Liver (tissue), 9 donors: ENCODE measurements around the gene GLIS1. TPM values are rescaled to one million over a fixed set of nuclear protein-coding genes. Genes with fewer than 3 reads are reported as not detected.

Experiments used
- DNase-seq: peaks from one replicate; pipeline ENCODE4 v3.0.0-alpha.2; 2017; ENCODE audit warnings: low spot score
- H3K27ac ChIP-seq, 2 donors: one replicate each; pipeline ENCODE4 v1.7.0; 2013; ENCODE audit warnings: inconsistent platforms in 2 of 2, low read length in 2 of 2, control low read depth in 1 of 2, low read depth in 1 of 2, mild to moderate bottlenecking in 1 of 2
- H3K27me3 ChIP-seq, 4 donors: one replicate each; pipeline versions ENCODE4 v1.6.1 to v1.7.0; 2013; ENCODE audit warnings: low read length in 3 of 4, inconsistent platforms in 1 of 4, mild to moderate bottlenecking in 1 of 4, moderate library complexity in 1 of 4; ENCODE audit not compliant: control insufficient read depth in 4 of 4, insufficient read depth in 4 of 4
- H3K36me3 ChIP-seq, 4 donors: one replicate each; pipeline versions ENCODE4 v1.6.1 to v1.7.0; 2013; ENCODE audit warnings: low read length in 3 of 4, mild to moderate bottlenecking in 3 of 4, low read depth in 1 of 4, moderate library complexity in 1 of 4; ENCODE audit not compliant: control insufficient read depth in 4 of 4, insufficient read depth in 3 of 4
- H3K4me1 ChIP-seq, 4 donors: one replicate each; pipeline versions ENCODE4 v1.6.1 to v1.7.0; 2013; ENCODE audit warnings: low read length in 3 of 4, mild to moderate bottlenecking in 3 of 4, moderate library complexity in 1 of 4; ENCODE audit not compliant: control insufficient read depth in 4 of 4, insufficient read depth in 4 of 4
- H3K4me3 ChIP-seq, 3 donors: one replicate each; pipeline versions ENCODE4 v1.6.1 to v1.7.0; 2013; ENCODE audit warnings: low read length in 3 of 3, control low read depth in 1 of 3, low read depth in 1 of 3, mild to moderate bottlenecking in 1 of 3
- H3K9ac ChIP-seq, 2 donors: one replicate each; pipeline ENCODE4 v1.7.0; 2013; ENCODE audit warnings: low read length in 2 of 2, mild to moderate bottlenecking in 2 of 2, moderate library complexity in 2 of 2, control low read depth in 1 of 2, low read depth in 1 of 2
- H3K9me3 ChIP-seq, 4 donors: one replicate each; pipeline versions ENCODE4 v1.6.1 to v1.7.0; 2013; ENCODE audit warnings: low read length in 3 of 4; ENCODE audit not compliant: control insufficient read depth in 4 of 4
- ATF3 ChIP-seq: IDR thresholded peaks from 2 replicates; pipeline ENCODE4 v1.6.1; 2016; ENCODE audit warnings: antibody characterized with exemption
- CTCF ChIP-seq: fragments of 150-350 bp; IDR thresholded peaks from 2 replicates; pipeline ENCODE4 v1.5.1; 2017; ENCODE audit warnings: improper control_type of control experiment, low read depth, low read length; ENCODE audit not compliant: missing input control
- EGR1 ChIP-seq, 2 donors: IDR thresholded peaks; 2 replicates each; pipeline ENCODE4 v1.6.1; 2016 to 2018; ENCODE audit warnings: antibody characterized with exemption in 2 of 2, low read depth in 2 of 2
- FOXA2 ChIP-seq: IDR thresholded peaks from 2 replicates; pipeline ENCODE4 v1.6.1; 2016; ENCODE audit warnings: antibody characterized with exemption
- GABPA ChIP-seq, 2 donors: IDR thresholded peaks in 1 of 2; conservative IDR thresholded peaks in 1 of 2; 2 replicates each; pipeline ENCODE4 v1.6.1; 2016; ENCODE audit warnings: antibody characterized with exemption in 2 of 2, mild to moderate bottlenecking in 1 of 2, moderate library complexity in 1 of 2
- HNF4A ChIP-seq, 2 donors: conservative IDR thresholded peaks; 2 replicates each; pipeline ENCODE4 v1.6.1; 2016; ENCODE audit warnings: antibody characterized with exemption in 2 of 2, mild to moderate bottlenecking in 2 of 2
- JUND ChIP-seq, 2 donors: IDR thresholded peaks; 2 replicates each; pipeline ENCODE4 v1.6.1; 2016; ENCODE audit warnings: antibody characterized with exemption in 2 of 2
- MAX ChIP-seq: IDR thresholded peaks from 2 replicates; pipeline ENCODE4 v1.6.1; 2016; ENCODE audit warnings: antibody characterized with exemption
- NR2F2 ChIP-seq: IDR thresholded peaks from 2 replicates; pipeline ENCODE4 v1.6.1; 2016; ENCODE audit warnings: antibody characterized with exemption
- RAD21 ChIP-seq, 2 donors: IDR thresholded peaks; 2 replicates each; pipeline ENCODE4 v1.6.1; 2016; ENCODE audit warnings: antibody characterized with exemption in 2 of 2, mild to moderate bottlenecking in 2 of 2
- RXRA ChIP-seq, 2 donors: IDR thresholded peaks; 2 replicates each; pipeline ENCODE4 v1.6.1; 2017 to 2018; ENCODE audit warnings: antibody characterized with exemption in 2 of 2, mild to moderate bottlenecking in 1 of 2
- SP1 ChIP-seq: IDR thresholded peaks from 2 replicates; pipeline ENCODE4 v1.6.1; 2018; ENCODE audit warnings: antibody characterized with exemption, mild to moderate bottlenecking
- TAF1 ChIP-seq: conservative IDR thresholded peaks from 2 replicates; pipeline ENCODE4 v1.6.1; 2016; ENCODE audit warnings: antibody characterized with exemption, mild to moderate bottlenecking
- YY1 ChIP-seq: IDR thresholded peaks from 2 replicates; pipeline ENCODE4 v1.6.1; 2016; ENCODE audit warnings: antibody characterized with exemption, mild to moderate bottlenecking
- ZBTB33 ChIP-seq: IDR thresholded peaks from 2 replicates; pipeline ENCODE4 v1.6.1; 2016; ENCODE audit warnings: antibody characterized with exemption
- WGBS: extraction: QIAGEN DNeasy Blood & Tissue Kit; methylation state at CpG from one replicate; pipeline ENCODE4 v1.1.7; 2013; 5-methylcytosine and 5-hydroxymethylcytosine counted together
- polyA plus RNA-seq, 2 donors: library from polyadenylated mRNA; stranded (reverse) in 1 of 2; unstranded in 1 of 2; fragments of 200-250 nt in 1 of 2; fragments of >200 nt in 1 of 2; fragmentation: Nextera tagmentation in 1 of 2; extraction: Ambion mirVana in 1 of 2; gene quantifications; one replicate each; pipeline versions ENCODE4 v1.2.1 to v1.2.3, GENCODE V29; 2013 to 2015
- total RNA-seq, 2 donors: library from RNA; depleted of rRNA; stranded (reverse); fragments of >200 nt; gene quantifications; one replicate each; pipeline ENCODE4 v1.2.3, GENCODE V29; 2014
- donor health status: healthy.
- donor health status: healthy.
- donor health status: healthy.
- donor health status: healthy.
- donor health status: healthy.

Gene GLIS1
- total and polyA plus RNA-seq, 4 donors, result under 0.01 to 0.05 TPM; not detected in 2

GRCh38 chr1:53567851-53568250, 171.1 kb downstream of the GLIS1 start:
- WGBS, result 92% methylated on average over 3 of the region's 3 CpGs
- H3K27me3 ChIP-seq, result no peaks in the 10 kb centered on the region
- no peak for DNase-seq

GRCh38 chr1:53567450-53567849, 171.5 kb downstream of the GLIS1 start:
- no peak overlapping the region for H3K4me3 ChIP-seq
- H3K27ac ChIP-seq, result no peak overlapping the region
- WGBS, result 74% methylated on average over 3 of the region's 3 CpGs
- TF ChIP-seq YY1, result no peak
- TF ChIP-seq MAX, result no peak
- TF ChIP-seq EGR1 (IDR thresholded peaks at IDR 0.05; ENCODE audit: low read depth in 2 of 2), result no peak
- TF ChIP-seq RXRA (IDR thresholded peaks at IDR 0.05), result no peak
- TF ChIP-seq GABPA (IDR thresholded peaks at IDR 0.05 in 1 of 2, conservative IDR thresholded peaks at IDR 0.05 in 1 of 2), result no peak
- no peak for TF ChIP-seq JUND (IDR thresholded peaks at IDR 0.05)
- TF ChIP-seq SP1, result no peak
- no peak for TF ChIP-seq CTCF
- no peak for TF ChIP-seq HNF4A (conservative IDR thresholded peaks at IDR 0.05)
- TF ChIP-seq RAD21 (IDR thresholded peaks at IDR 0.05), result no peak
- TF ChIP-seq ATF3, result no peak
- TF ChIP-seq FOXA2, result no peak
- no peak for TF ChIP-seq TAF1
- TF ChIP-seq NR2F2, result no peak
- TF ChIP-seq ZBTB33, result no peak
- peaks cover 0 to 2% (median 0%) of the 10 kb centered on the region in 4 donors for H3K9me3 ChIP-seq
- H3K36me3 ChIP-seq, result no peaks in the 10 kb centered on the region
- H3K9ac ChIP-seq, result no peak overlapping the region
- DNase-seq, result no peak
- H3K4me1 ChIP-seq, result no peaks in the 10 kb centered on the region
- H3K27me3 ChIP-seq, result no peaks in the 10 kb centered on the region

More at GRCh38 chr1:53567851-53568250, 171.1 kb downstream of the GLIS1 start:
- Histone ChIP-seq H3K27ac (no peak overlapping the region), H3K9me3 (peaks cover 0 to 2% (median 0%) of the 10 kb centered on the region in 4 donors), H3K4me1 (no peaks in the 10 kb centered on the region), H3K36me3 (no peaks in the 10 kb centered on the region), H3K4me3 (no peak overlapping the region), H3K9ac (no peak overlapping the region)
- no peak for TF ChIP-seq ZBTB33
- TF ChIP-seq RXRA (IDR thresholded peaks at IDR 0.05), result no peak
- no peak for TF ChIP-seq FOXA2
- TF ChIP-seq GABPA (IDR thresholded peaks at IDR 0.05 in 1 of 2, conservative IDR thresholded peaks at IDR 0.05 in 1 of 2), result no peak
- TF ChIP-seq TAF1, result no peak
- TF ChIP-seq YY1, result no peak
- no peak for TF ChIP-seq EGR1 (IDR thresholded peaks at IDR 0.05; ENCODE audit: low read depth in 2 of 2)
